ENCODE measurements around the gene SRD5A1.
A peak's percentile ranks its signal among the peaks of the same experiment; 100 is the strongest.

The SRD5A1 gene

GRCh38 chr5:6686915-6687409, 53.7 kb downstream of the SRD5A1 start:
- ATAC-seq (ENCODE audit: low read depth) (peak; percentile 74), DNase-seq (ENCODE audit: low spot score) (no peak)
- no peaks in the 10 kb centered on the region for H3K9me3 ChIP-seq (ENCODE audit: severe bottlenecking)
- TF ChIP-seq CTCF (IDR thresholded peaks at IDR 0.05; ENCODE audit: poor library complexity, severe bottlenecking) = no peak
- H3K4me3 ChIP-seq (ENCODE audit: severe bottlenecking) = peak overlapping the region; percentile 4
- H3K4me1 ChIP-seq (ENCODE audit: insufficient read depth, poor library complexity, severe bottlenecking) = no peaks in the 10 kb centered on the region
- H3K27me3 ChIP-seq (ENCODE audit: insufficient read depth, poor library complexity, severe bottlenecking) = peaks cover 16% of the 10 kb centered on the region
- no peak overlapping the region for H3K27ac ChIP-seq (ENCODE audit: poor library complexity, severe bottlenecking)
- no peaks in the 10 kb centered on the region for H3K36me3 ChIP-seq (ENCODE audit: low read depth)

GRCh38 chr5:6687505-6687904, 54.3 kb downstream of the SRD5A1 start:
- no peak overlapping the region for H3K27ac ChIP-seq (ENCODE audit: poor library complexity, severe bottlenecking)
- H3K36me3 ChIP-seq (ENCODE audit: low read depth) = no peaks in the 10 kb centered on the region
- ATAC-seq (ENCODE audit: low read depth) (no peak), DNase-seq (ENCODE audit: low spot score) (no peak)
- TF ChIP-seq CTCF (IDR thresholded peaks at IDR 0.05; ENCODE audit: poor library complexity, severe bottlenecking) = no peak
- H3K27me3 ChIP-seq (ENCODE audit: insufficient read depth, poor library complexity, severe bottlenecking) = peaks cover 17% of the 10 kb centered on the region
- no peaks in the 10 kb centered on the region for H3K9me3 ChIP-seq (ENCODE audit: severe bottlenecking)
- no peaks in the 10 kb centered on the region for H3K4me1 ChIP-seq (ENCODE audit: insufficient read depth, poor library complexity, severe bottlenecking)
- H3K4me3 ChIP-seq (ENCODE audit: severe bottlenecking) = no peak overlapping the region

GRCh38 chr5:6692906-6693305, 59.7 kb downstream of the SRD5A1 start:
- Histone ChIP-seq H3K4me3 (ENCODE audit: severe bottlenecking) (no peak overlapping the region), H3K27me3 (ENCODE audit: insufficient read depth, poor library complexity, severe bottlenecking) (peaks cover 30% of the 10 kb centered on the region), H3K9me3 (ENCODE audit: severe bottlenecking) (peaks cover 5% of the 10 kb centered on the region), H3K4me1 (ENCODE audit: insufficient read depth, poor library complexity, severe bottlenecking) (no peaks in the 10 kb centered on the region), H3K36me3 (ENCODE audit: low read depth) (no peaks in the 10 kb centered on the region), H3K27ac (ENCODE audit: poor library complexity, severe bottlenecking) (no peak overlapping the region)
- DNase-seq (ENCODE audit: low spot score) = no peak
- ATAC-seq (ENCODE audit: low read depth) = no peak
- TF ChIP-seq CTCF (IDR thresholded peaks at IDR 0.05; ENCODE audit: poor library complexity, severe bottlenecking) = no peak

- H3K4me3 ChIP-seq (ENCODE audit: severe bottlenecking) = no peak overlapping the region
- no peak for TF ChIP-seq CTCF (IDR thresholded peaks at IDR 0.05; ENCODE audit: poor library complexity, severe bottlenecking)
- H3K9me3 ChIP-seq (ENCODE audit: severe bottlenecking) = peaks cover 5% of the 10 kb centered on the region
- no peak for ATAC-seq (ENCODE audit: low read depth)
- DNase-seq (ENCODE audit: low spot score) = no peak
- no peaks in the 10 kb centered on the region for H3K36me3 ChIP-seq (ENCODE audit: low read depth)
- no peaks in the 10 kb centered on the region for H3K4me1 ChIP-seq (ENCODE audit: insufficient read depth, poor library complexity, severe bottlenecking)
- no peak overlapping the region for H3K27ac ChIP-seq (ENCODE audit: poor library complexity, severe bottlenecking)
- peaks cover 18% of the 10 kb centered on the region for H3K27me3 ChIP-seq (ENCODE audit: insufficient read depth, poor library complexity, severe bottlenecking)
Measured at GRCh38 chr5:6698696-6699095, 65.5 kb downstream of the SRD5A1 start.

GRCh38 chr5:6699357-6699756, 66.1 kb downstream of the SRD5A1 start:
- DNase-seq (ENCODE audit: low spot score) = no peak
- Histone ChIP-seq H3K9me3 (ENCODE audit: severe bottlenecking) (peaks cover 5% of the 10 kb centered on the region), H3K4me1 (ENCODE audit: insufficient read depth, poor library complexity, severe bottlenecking) (peaks cover 6% of the 10 kb centered on the region), H3K27me3 (ENCODE audit: insufficient read depth, poor library complexity, severe bottlenecking) (peaks cover 16% of the 10 kb centered on the region), H3K4me3 (ENCODE audit: severe bottlenecking) (no peak overlapping the region), H3K27ac (ENCODE audit: poor library complexity, severe bottlenecking) (no peak overlapping the region), H3K36me3 (ENCODE audit: low read depth) (no peaks in the 10 kb centered on the region)
- no peak for TF ChIP-seq CTCF (IDR thresholded peaks at IDR 0.05; ENCODE audit: poor library complexity, severe bottlenecking)
- no peak for ATAC-seq (ENCODE audit: low read depth)
